GM23248 (cell line): ENCODE data around the gene CHRM4. TPM values are rescaled to one million over a fixed set of nuclear protein-coding genes. Genes with fewer than 3 reads are reported as not detected.
A peak's percentile ranks its signal among the peaks of the same experiment; 100 is the strongest.

ENCODE experiments used
- DNase-seq: peaks from one replicate; pipeline ENCODE4 v3.0.0-alpha.2; 2015
- H2AFZ ChIP-seq: fragments of 200-600 bp; sonication (generic); 2 replicates; pipeline ENCODE4 v1.6.1; 2016; ENCODE audit warnings: antibody characterized with exemption
- H3F3A ChIP-seq: fragments of 200-600 bp; sonication (generic); 2 replicates; pipeline ENCODE4 v1.6.1; 2016; ENCODE audit warnings: mild to moderate bottlenecking, antibody characterized with exemption, mixed run types; ENCODE audit not compliant: insufficient read depth
- H3K27ac ChIP-seq: fragments of 200-600 bp; sonication (generic); 2 replicates; pipeline ENCODE4 v1.5.1; 2016; ENCODE audit warnings: mild to moderate bottlenecking
- H3K27me3 ChIP-seq: fragments of 200-600 bp; sonication (generic); replicated peaks from 2 replicates; pipeline ENCODE4 v1.6.1; 2016; ENCODE audit warnings: mild to moderate bottlenecking; ENCODE audit not compliant: insufficient read depth
- H3K36me3 ChIP-seq: fragments of 200-600 bp; sonication (generic); 2 replicates; pipeline ENCODE4 v1.6.1; 2016; ENCODE audit warnings: low read depth, mild to moderate bottlenecking
- H3K4me1 ChIP-seq: fragments of 200-600 bp; sonication (generic); 2 replicates; pipeline ENCODE4 v1.6.1; 2016; ENCODE audit warnings: mild to moderate bottlenecking; ENCODE audit not compliant: insufficient read depth
- H3K4me2 ChIP-seq: fragments of 200-600 bp; sonication (generic); one replicate; pipeline ENCODE4 v1.6.1; 2016; ENCODE audit warnings: mild to moderate bottlenecking; ENCODE audit not compliant: unreplicated experiment
- H3K4me3 ChIP-seq: fragments of 200-600 bp; sonication (generic); 2 replicates; pipeline ENCODE4 v1.5.1; 2016; ENCODE audit warnings: mild to moderate bottlenecking
- H3K79me2 ChIP-seq: fragments of 200-600 bp; sonication (generic); 2 replicates; pipeline ENCODE4 v1.6.1; 2016; ENCODE audit warnings: mild to moderate bottlenecking; ENCODE audit not compliant: insufficient read depth
- H3K9ac ChIP-seq: fragments of 200-600 bp; sonication (generic); 2 replicates; pipeline ENCODE4 v1.6.1; 2016; ENCODE audit warnings: mild to moderate bottlenecking
- H3K9me2 ChIP-seq: fragments of 200-600 bp; sonication (generic); 2 replicates; pipeline ENCODE4 v1.6.1; 2016; ENCODE audit warnings: mixed run types, mild to moderate bottlenecking, moderate library complexity; ENCODE audit not compliant: insufficient read depth
- H3K9me3 ChIP-seq: fragments of 200-600 bp; sonication (generic); one replicate; pipeline ENCODE4 v1.6.1; 2017; ENCODE audit warnings: low read depth
- H4K20me1 ChIP-seq: fragments of 200-600 bp; sonication (generic); 2 replicates; pipeline ENCODE4 v1.6.0; 2016; ENCODE audit not compliant: insufficient read depth
- EZH2 ChIP-seq: fragments of 200-600 bp; sonication (generic); IDR thresholded peaks from 2 replicates; pipeline ENCODE4 v1.6.1; 2018; ENCODE audit warnings: antibody characterized with exemption, mild to moderate bottlenecking; ENCODE audit not compliant: insufficient read depth, poor library complexity, severe bottlenecking
- EZH2phosphoT487 ChIP-seq: fragments of 200-600 bp; sonication (generic); IDR thresholded peaks from 2 replicates; pipeline ENCODE4 v1.6.1; 2018; ENCODE audit warnings: antibody characterized with exemption, moderate library complexity, mild to moderate bottlenecking, low read depth; ENCODE audit not compliant: insufficient read depth
- WGBS, 2 experiments: methylation state at CpG; one replicate each; pipeline ENCODE4 v1.1.6; 2015 to 2017; ENCODE audit warnings: low lambda C conversion rate in 2 of 2, low coverage in 1 of 2; ENCODE audit errors: missing lambda C conversion rate in 2 of 2; 5-methylcytosine and 5-hydroxymethylcytosine counted together
- in situ Hi-C: fragments of 300-500 bp; cut with MboI; formaldehyde crosslinking; loops from 2 replicates; pipeline ENCODE4 v1.15.0; 2020
- polyA plus RNA-seq: library from polyadenylated mRNA; unstranded; fragments of >200 nt; fragmentation: Nextera tagmentation; extraction: Ambion mirVana; gene quantifications from 2 replicates; pipeline ENCODE4 v1.2.1, GENCODE V29; 2016
- total RNA-seq: library from RNA; depleted of rRNA; stranded (reverse); fragments of >200 nt; shearing (Covaris generic); gene quantifications from 2 replicates; pipeline ENCODE4 v1.2.3, GENCODE V29; 2014

CHRM4 gene
- total and polyA plus RNA-seq, 2 experiments from 2014 or later = not detected

DNA sequence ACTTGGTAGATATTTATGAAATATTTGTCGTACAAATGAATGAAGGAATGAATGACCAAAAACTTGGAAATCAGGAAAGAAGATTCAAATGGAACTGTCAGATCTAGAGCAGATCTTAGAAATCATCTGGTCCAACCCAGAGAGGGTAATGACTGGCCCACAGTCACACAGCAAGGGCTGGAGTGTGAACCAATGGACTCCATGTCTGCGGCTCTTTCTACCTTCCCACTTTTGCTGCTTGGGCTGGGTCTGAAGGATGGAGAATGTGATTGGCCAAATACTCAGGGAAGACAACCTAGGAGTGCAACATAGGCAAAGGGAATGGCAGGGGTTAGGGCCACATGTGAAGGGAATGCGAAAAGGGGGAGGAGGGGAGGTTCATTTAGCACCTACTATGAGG is 50.1 kb downstream of the CHRM4 start:
- Histone ChIP-seq H3K4me2 (no peak overlapping the region), H3K79me2 (no peaks in the 10 kb centered on the region), H3K9me2 (no peaks in the 10 kb centered on the region), H3K27me3 (no peaks in the 10 kb centered on the region), H2AFZ (no peak overlapping the region), H3K36me3 (no peaks in the 10 kb centered on the region), H3K27ac (no peak overlapping the region), H3F3A (no peaks in the 10 kb centered on the region), H3K9me3 (no peaks in the 10 kb centered on the region), H4K20me1 (no peaks in the 10 kb centered on the region), H3K9ac (no peak overlapping the region), H3K4me3 (no peak overlapping the region), H3K4me1 (0 out of 2 replicates have a peak, but pooled peaks cover 1% of the 10 kb centered on the region)
- 85 to 86% methylated on average over 3 of the region's 3 CpGs for WGBS, 2 experiments
- DNase-seq = no peak
- TF ChIP-seq EZH2 (no peak), EZH2phosphoT487 (no peak)
- in situ Hi-C loops = no loop called here

DNA sequence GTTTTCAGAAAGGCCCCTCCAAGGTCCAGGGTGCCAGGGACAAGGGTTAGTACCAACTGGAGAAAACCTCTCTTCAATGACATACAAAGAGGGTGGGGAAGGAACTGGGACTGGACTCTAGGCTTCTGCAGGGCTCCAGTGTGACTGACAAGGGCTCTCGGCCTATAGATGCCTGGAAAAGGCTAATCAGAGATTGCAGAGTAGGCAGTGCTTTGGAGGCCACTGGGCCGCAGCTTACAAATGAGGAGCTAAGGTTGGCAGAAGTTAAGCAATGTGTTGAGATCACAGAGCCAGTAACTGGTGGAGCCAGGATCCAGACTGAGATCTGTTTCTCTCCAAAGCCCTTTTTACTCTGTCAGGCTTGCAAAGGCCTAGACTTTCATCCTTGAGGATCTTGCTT is 51.8 kb downstream of the CHRM4 start:
- Histone ChIP-seq H3K4me3 (no peak overlapping the region), H3K27me3 (no peaks in the 10 kb centered on the region), H3K79me2 (no peaks in the 10 kb centered on the region), H3K4me1 (0 out of 2 replicates have a peak, but pooled peaks cover 4% of the 10 kb centered on the region), H3K36me3 (no peaks in the 10 kb centered on the region), H3K27ac (no peak overlapping the region), H2AFZ (no peak overlapping the region), H3K9me3 (no peaks in the 10 kb centered on the region), H4K20me1 (no peaks in the 10 kb centered on the region), H3K9ac (no peak overlapping the region), H3F3A (no peaks in the 10 kb centered on the region), H3K9me2 (no peaks in the 10 kb centered on the region), H3K4me2 (no peak overlapping the region)
- TF ChIP-seq EZH2phosphoT487 = no peak
- no peak for TF ChIP-seq EZH2
- in situ Hi-C loops = no loop called here
- 66 to 72% methylated on average over 2 of the region's 2 CpGs for WGBS, 2 experiments
- no peak for DNase-seq

DNA sequence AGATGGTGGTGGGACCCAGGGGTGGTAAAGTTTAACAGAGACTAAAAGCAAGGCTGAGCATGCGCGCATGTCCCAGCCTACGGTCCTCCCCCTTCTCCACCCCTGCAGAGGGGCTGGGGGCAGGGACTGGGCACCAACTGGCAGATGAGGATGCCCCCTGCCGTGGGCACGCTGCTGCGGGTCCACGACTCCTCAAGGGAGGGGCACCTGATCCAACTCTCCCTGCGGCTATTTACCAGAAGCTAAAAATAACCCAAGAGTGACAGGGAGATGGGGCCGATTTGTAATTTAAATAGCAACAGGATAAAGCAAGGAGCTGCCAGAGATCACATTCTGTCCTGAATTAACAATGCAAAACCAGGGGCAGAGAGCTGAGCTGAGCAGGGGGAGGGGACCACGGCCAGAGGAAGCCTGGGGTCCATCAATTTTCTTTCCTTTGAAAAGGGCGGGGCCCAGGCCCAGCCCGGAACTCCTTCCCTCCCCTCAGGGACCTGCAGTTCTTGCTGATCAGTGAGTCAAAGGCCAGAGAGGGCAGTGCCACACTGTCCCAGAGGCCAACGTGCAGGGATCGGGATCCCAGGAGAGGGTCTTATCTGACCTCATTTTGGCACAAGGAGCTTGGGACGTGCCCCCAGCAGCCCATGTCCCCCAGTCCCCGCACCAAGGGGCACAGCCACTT is 52.4 kb downstream of the CHRM4 start:
- H3K79me2 ChIP-seq = no peaks in the 10 kb centered on the region
- no peaks in the 10 kb centered on the region for H3K9me3 ChIP-seq
- H4K20me1 ChIP-seq = no peaks in the 10 kb centered on the region
- H3K4me1 ChIP-seq = 0 out of 2 replicates have a peak, but pooled peaks cover 4% of the 10 kb centered on the region
- H3K27me3 ChIP-seq = no peaks in the 10 kb centered on the region; the same call in 1 of the 2 replicates
- in situ Hi-C loops = no loop called here
- no peak overlapping the region for H3K9ac ChIP-seq
- H3K9me2 ChIP-seq = no peaks in the 10 kb centered on the region
- H3K4me2 ChIP-seq = no peak overlapping the region
- H2AFZ ChIP-seq = peak overlapping the region; percentile 34
- peak overlapping the region; percentile 6; the same call in 1 of the 2 replicates for H3K4me3 ChIP-seq
- no peaks in the 10 kb centered on the region for H3K36me3 ChIP-seq
- TF ChIP-seq EZH2phosphoT487 (no peak), EZH2 (no peak)
- no peak overlapping the region for H3K27ac ChIP-seq
- no peaks in the 10 kb centered on the region for H3F3A ChIP-seq
- no peak for DNase-seq
- WGBS, 2 experiments = 30 to 35% methylated on average over 16 of the region's 16 CpGs

- 26 to 29% methylated on average over 9 of the region's 9 CpGs for WGBS, 2 experiments
Measured at GRCh38 chr11:46338636-46338987, 53.0 kb downstream of the CHRM4 start.

More at GRCh38 chr11:46338636-46338987, 53.0 kb downstream of the CHRM4 start:
- in situ Hi-C loops = no loop called here
- Histone ChIP-seq H3K27ac (no peak overlapping the region), H3K4me1 (0 out of 2 replicates have a peak, but pooled peaks cover 4% of the 10 kb centered on the region), H2AFZ (peak overlapping the region; percentile 34), H3K4me3 (peak overlapping the region; percentile 6; the same call in 1 of the 2 replicates), H3K79me2 (no peaks in the 10 kb centered on the region), H3F3A (no peaks in the 10 kb centered on the region), H4K20me1 (no peaks in the 10 kb centered on the region), H3K9me3 (no peaks in the 10 kb centered on the region), H3K27me3 (no peaks in the 10 kb centered on the region; the same call in 1 of the 2 replicates), H3K9ac (no peak overlapping the region), H3K4me2 (no peak overlapping the region), H3K9me2 (no peaks in the 10 kb centered on the region), H3K36me3 (no peaks in the 10 kb centered on the region)
- TF ChIP-seq EZH2 (no peak), EZH2phosphoT487 (no peak)
- DNase-seq = no peak
